Coronary artery (tissue), 2 donors: ENCODE results near the gene CACYBP.

Experiments used
- DNase-seq: peaks from one replicate; pipeline ENCODE4 v3.0.0-alpha.2; 2017; ENCODE audit warnings: low spot score
- H3K27ac ChIP-seq, 2 donors: fragments of 200-600 bp; sonication (generic); one replicate each; pipeline ENCODE4 v1.5.1; 2016 to 2019
- H3K4me3 ChIP-seq: fragments of 200-600 bp; sonication (generic); 2 replicates; pipeline ENCODE4 v1.5.1; 2016; ENCODE audit warnings: mild to moderate bottlenecking, moderate library complexity
- TF ChIP-seq, protein P1 (sequence below): fragments of 200-600 bp; sonication (generic); IDR thresholded peaks from one replicate; pipeline ENCODE4 v1.5.1; 2019; ENCODE audit warnings: antibody characterized with exemption

The CACYBP gene

DNA sequence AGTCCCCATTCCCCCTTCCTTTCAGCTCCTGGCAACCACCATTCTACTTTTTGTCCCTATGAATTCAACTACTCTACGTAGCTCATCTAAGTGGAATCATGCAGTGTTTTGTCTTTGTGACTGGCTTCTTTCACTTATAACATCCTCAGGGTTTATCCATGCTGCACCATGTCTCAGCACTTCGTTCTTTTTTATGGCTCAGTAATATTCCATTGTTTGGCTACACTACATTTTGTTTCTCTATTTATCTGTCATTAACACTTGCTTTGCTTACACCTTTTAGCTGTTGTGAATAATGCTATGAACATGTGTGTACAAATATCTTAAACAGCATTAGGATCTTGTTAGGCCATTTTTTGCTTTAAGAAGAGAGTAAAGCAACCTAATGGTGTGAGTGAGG lies 25.0 kb downstream of the CACYBP start:
- Histone ChIP-seq H3K4me3 (no peak overlapping the region), H3K27ac (no peak overlapping the region)
- TF ChIP-seq, protein P1, sequence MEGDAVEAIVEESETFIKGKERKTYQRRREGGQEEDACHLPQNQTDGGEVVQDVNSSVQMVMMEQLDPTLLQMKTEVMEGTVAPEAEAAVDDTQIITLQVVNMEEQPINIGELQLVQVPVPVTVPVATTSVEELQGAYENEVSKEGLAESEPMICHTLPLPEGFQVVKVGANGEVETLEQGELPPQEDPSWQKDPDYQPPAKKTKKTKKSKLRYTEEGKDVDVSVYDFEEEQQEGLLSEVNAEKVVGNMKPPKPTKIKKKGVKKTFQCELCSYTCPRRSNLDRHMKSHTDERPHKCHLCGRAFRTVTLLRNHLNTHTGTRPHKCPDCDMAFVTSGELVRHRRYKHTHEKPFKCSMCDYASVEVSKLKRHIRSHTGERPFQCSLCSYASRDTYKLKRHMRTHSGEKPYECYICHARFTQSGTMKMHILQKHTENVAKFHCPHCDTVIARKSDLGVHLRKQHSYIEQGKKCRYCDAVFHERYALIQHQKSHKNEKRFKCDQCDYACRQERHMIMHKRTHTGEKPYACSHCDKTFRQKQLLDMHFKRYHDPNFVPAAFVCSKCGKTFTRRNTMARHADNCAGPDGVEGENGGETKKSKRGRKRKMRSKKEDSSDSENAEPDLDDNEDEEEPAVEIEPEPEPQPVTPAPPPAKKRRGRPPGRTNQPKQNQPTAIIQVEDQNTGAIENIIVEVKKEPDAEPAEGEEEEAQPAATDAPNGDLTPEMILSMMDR, result no peak
- no peak for DNase-seq

GRCh38 chr1:175033953-175034352 lies 34.2 kb downstream of the CACYBP start:
- H3K27ac ChIP-seq, result no peak overlapping the region
- no peak overlapping the region for H3K4me3 ChIP-seq
- DNase-seq, result no peak
- TF ChIP-seq, protein P1, result no peak

- Histone ChIP-seq H3K4me3 (no peak overlapping the region), H3K27ac (no peak overlapping the region)
- DNase-seq, result no peak
- TF ChIP-seq, protein P1, result no peak
Observed at GRCh38 chr1:175034775-175035174, 35.0 kb downstream of the CACYBP start.

DNA sequence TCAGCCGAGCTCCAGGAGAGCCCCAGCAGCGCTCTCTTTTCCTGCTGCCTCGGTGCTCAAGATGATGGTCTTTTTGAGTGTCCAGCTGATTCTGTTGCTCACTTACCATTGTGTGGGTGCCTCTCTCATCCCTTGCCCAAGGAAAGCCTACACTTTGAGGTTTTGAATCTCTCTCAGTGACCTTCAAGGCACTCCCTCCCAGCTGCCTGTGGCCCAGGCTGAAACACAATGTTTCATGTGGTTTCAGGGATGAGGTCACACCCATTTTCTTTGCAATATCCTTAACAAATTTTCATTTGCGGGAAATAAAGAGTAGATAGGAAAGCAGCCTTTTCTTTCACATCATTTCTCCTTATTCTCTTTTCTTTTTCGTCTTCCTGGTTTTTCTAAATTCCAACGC lies 36.1 kb downstream of the CACYBP start:
- TF ChIP-seq, protein P1, result no peak
- no peak overlapping the region for H3K4me3 ChIP-seq
- no peak for DNase-seq
- H3K27ac ChIP-seq, result no peak overlapping the region

GRCh38 chr1:175036476-175036875 lies 36.7 kb downstream of the CACYBP start:
- Histone ChIP-seq H3K27ac (no peak overlapping the region), H3K4me3 (no peak overlapping the region)
- DNase-seq, result no peak
- TF ChIP-seq, protein P1, result no peak

GRCh38 chr1:175037416-175037815 lies 37.7 kb downstream of the CACYBP start:
- TF ChIP-seq, protein P1, result no peak
- no peak overlapping the region for H3K27ac ChIP-seq
- no peak for DNase-seq
- H3K4me3 ChIP-seq, result no peak overlapping the region

DNA sequence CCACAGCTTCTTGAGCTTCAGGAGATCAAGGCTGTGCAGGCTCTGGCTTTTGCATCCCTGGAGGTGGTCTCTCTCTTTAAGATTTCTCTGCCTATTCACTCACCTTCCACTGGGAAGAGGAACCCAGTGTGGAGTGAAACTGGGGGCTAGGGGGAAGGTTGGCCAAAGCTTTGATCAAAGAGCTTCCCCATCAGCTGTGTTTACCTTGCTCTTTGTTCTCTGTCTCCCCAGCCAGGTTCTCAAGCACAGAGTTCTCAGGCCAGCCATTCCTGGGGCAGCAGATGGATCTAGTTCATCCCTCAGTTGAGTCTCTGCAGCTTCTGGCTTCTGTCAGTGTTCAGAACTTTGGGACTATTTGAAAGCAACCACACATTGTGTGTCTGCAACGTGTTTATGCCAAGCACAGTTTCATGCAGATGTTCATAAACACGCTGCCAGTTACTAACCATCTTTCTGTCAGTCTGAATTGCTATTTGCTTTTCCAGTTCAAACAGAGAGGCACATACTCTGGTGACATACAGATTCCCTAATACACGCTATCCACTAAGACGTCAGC lies 40.7 kb downstream of the CACYBP start:
- H3K27ac ChIP-seq, result no peak overlapping the region
- no peak overlapping the region for H3K4me3 ChIP-seq
- TF ChIP-seq, protein P1, result no peak
- DNase-seq, result no peak
